HG03378 (cell line): ENCODE results near the gene RPUSD1.

Experiments used
- ATAC-seq: cut with Tn5 transposase; IDR thresholded peaks from one replicate; pipeline ENCODE4 v1.9.1; 2021; ENCODE audit warnings: mild to moderate bottlenecking, moderate library complexity; ENCODE audit not compliant: unreplicated experiment

Gene RPUSD1

DNA sequence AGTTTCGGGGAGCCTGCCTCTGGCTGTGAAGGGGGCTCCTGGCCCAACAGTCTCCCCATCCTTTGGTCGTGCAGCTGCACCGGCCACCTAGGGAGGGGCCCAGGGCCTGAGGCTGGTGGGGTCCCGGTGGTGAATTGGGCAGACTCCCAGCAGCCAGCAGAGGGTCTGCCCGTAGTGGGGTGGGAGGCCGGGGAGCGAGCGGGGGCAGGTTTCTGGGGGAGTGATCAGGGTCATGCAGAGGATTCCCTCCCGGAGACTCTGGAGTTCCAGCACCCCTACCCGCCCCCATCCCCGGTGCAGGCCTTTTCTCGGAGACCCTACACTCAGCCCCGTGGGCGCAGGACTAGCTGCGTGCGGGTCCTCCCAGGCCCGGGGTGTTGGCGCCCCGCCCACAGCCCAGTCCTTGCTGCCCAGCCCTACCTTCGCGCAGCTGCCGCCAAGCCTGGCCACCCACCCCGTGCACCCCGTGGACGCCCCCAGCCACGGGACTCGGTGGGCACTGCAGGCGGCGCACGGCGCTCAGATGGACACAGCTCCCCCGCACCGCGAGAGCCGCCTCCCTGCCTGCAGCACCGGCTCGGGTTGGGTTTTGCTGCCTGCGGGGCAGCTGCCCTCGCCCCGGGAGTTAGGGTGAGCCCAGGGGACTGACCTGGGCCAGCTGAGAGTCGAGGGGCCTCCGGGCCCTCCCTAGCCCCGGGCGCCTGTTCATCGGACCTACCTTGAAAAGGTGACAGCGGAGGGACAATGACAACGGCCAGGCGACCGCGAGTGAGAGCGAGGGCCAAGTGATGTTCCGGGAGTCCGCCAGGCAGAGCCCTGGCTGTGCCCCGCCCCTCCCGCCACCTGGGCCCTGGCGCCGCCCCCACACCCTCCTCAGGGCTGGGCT is 12.0 kb upstream of the RPUSD1 start, which contains the start of gene GNG13:
GNG13 (minus strand) TSS at position 787 of the 886 bp plus-strand sequence. CDS start 1,657 bp downstream, outside the sequence.
- no peak for ATAC-seq

GRCh38 chr16:799111-799947 is 11.1 kb upstream of the RPUSD1 start:
- ATAC-seq: no peak

GRCh38 chr16:798666-799065 is 10.5 kb upstream of the RPUSD1 start:
- ATAC-seq: no peak

DNA sequence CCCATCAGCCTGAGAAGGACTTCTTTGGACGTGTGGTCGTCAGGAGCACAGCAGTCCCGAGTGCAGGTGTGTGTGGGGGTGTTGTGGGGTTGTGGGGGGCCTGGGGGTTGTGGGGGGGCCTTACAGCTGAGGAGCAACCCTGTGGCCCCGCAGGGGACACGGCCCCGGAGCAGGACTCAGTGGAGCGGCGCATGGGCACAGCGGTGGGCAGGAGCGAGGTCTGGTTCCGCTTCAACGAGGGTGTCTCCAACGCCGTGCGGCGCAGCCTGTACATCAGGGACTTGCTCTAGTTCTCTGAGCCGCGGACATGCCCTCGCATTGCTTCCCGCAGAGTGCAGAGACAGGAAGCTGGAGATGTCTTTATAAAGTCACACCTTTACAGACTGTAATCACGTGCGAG is 9.5 kb upstream of the RPUSD1 start:
- no peak for ATAC-seq

DNA sequence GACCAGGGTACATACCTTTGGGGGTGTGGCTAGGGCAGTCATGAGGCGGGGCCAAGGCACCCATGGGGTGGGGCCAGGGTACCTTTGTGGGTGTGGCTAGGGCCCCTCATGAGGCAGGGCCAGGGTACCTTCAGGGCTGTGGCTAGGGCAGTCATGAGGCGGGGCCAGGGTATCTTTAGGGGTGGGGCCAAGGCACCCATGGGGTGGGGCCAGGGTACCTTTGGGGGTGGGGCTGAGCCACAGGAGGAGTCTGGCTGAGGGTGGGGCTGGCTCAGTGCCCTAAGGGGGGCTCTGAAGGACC is 8.9 kb upstream of the RPUSD1 start:
- no peak for ATAC-seq

DNA sequence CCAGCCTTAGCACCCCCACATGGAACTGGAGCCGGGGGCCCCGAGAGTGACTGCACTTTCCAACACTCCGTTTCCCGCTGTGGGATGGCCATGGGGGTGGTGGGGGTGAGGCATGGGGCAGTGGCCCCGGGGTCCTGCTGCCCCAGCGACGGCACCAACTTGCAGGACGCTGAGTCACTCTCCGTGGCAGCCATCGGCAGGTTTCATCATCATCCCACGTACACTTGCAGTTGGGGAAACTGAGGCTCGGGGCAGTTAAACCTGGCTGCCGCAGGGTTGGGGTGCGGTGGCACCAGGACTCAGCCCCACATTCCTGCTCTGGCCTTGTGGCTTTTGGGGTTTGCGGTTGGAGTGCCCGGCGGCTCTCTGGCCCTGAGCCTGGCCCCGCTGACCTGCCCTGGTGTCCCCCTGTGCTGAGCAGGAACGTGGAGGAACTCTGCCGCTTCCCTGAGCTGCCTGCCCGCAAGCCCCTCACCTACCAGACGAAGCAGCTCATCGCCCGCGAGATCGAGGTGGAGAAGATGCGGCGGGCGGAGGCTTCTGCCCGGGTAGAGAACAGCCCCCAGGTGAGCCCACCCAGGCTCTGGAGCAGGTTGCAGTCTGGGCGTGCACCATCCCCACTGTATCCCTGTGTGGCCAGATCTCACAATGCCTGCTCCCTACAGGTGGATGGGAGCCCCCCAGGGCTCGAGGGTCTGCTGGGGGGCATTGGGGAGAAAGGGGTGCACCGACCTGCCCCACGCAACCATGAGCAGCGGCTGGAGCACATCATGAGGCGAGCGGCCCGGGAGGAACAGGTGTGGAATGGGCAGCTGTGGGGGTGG is 8.3 kb upstream of the RPUSD1 start:
- no peak for ATAC-seq

DNA sequence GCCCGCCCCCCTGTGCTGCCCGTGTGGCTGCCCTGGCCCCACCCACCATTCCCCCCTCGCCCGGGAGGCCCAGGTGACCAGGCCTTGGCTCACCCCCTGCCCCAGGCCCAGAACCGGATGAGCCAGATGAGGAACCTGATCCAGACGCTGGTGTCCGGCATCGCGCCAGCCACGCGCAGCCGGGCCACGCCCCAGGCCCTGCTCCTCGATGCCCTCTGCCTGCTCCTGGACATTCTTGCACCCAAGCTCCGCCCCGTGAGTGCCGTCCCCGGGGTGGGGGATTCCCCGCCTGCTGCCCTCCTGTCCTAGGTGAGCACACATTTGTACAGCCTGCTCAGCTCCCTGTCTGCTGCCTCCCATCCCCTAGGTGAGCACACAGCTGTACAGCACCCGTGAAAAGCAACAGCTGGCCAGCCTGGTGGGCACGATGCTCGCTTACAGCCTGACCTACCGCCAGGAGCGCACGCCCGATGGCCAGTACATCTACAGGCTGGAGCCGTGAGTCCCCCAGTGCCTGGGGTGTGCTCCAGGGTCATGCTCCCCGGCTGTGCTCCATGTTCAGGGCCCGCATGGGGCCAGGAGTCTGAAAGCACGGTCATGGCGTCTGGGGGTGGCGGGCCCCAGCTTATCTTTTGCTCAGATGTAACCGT is 7.5 kb upstream of the RPUSD1 start:
- no peak for ATAC-seq

GRCh38 chr16:794853-795466 is 6.8 kb upstream of the RPUSD1 start:
- ATAC-seq: no peak

- no peak for ATAC-seq
Measured at GRCh38 chr16:794091-794822, 6.1 kb upstream of the RPUSD1 start.

DNA sequence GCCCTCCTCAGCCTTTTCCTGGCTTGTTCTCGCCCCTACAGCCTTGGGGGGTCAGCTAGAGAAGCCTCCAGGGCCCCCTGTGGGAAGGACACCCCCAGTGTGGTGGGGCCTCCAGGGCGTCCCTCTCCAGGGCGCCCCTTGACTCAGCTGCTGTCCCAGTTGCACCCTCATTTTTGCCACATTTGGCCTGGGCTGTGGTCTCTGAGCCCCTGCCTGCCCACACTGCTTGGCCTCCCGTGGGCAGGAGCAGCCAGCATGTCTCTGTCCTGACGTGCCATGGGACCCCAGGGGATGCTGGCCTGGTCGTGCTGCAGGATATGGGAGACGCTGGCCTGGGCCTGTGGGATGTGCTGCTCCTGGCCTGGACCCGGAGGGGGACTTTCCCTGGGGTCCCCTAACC is 5.2 kb upstream of the RPUSD1 start:
- no peak for ATAC-seq

GRCh38 chr16:792221-792995 is 4.2 kb upstream of the RPUSD1 start:
- no peak for ATAC-seq

- ATAC-seq: no peak
Measured at GRCh38 chr16:791131-791530, 3.0 kb upstream of the RPUSD1 start.

DNA sequence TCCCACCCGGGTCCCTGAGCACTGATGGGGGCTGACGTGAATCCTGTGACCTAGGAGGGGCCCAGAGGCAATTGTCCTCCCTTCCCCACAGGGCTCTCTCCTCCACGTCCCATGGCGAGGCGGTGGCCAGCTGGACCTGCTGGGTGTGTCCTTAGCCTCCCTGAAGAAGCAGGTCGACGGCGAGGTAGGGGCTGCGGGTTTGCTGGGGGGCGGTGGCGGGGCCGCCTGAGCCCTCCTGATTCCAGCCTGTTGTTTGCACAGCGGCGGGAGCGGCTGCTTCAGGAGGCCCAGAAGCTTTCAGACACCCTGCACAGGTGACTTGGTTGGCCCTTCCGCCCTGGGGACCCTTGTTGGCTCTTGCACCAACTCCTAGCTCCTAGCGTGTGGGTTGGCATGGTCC is 1.9 kb upstream of the RPUSD1 start:
- ATAC-seq: no peak

- no peak for ATAC-seq
Measured at GRCh38 chr16:789191-789850, 1.1 kb upstream of the RPUSD1 start.

DNA sequence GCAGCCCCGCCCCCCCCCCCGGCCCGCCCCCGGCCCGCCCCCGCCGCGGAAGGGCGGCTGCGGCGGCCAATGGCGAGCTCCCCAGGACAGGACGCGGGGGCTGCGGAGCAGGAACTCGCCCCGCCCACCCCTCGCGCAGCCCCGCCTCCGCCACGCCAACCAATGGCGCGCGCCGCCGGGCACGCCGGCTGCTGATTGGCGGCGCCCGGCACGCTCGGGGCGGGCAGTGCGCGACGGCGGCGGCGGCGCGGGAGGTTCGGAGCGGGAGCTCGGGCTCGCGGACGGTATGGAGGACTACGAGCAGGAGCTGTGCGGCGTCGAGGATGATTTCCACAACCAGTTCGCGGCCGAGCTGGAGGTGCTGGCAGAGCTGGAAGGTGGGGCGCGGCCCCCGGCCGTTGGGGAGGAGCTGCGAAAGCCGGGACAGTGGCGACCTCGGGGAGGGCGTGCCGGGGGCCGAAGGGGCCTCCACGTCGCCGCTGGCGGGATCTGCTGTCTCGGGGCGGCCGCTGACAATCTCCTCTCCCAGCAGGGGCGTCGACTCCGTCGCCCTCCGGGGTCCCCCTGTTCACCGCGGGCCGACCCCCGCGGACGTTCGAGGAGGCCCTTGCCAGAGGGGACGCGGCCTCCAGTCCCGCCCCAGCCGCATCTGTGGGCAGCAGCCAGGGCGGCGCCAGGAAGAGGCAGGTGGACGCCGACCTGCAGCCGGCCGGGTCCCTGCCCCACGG is 382 bp upstream of the RPUSD1 start, which contains the start of gene CHTF18:
CHTF18 (plus strand) TSS at position 222 of the 728 bp plus-strand sequence; CDS start at position 287, 65 bp downstream.
- ATAC-seq: peak; percentile 44

GRCh38 chr16:787321-787966 is 737 bp downstream of the RPUSD1 start:
- ATAC-seq: no peak
